A549 (cell line): ENCODE measurements around the gene CSMD2. TPM values are rescaled to one million over a fixed set of nuclear protein-coding genes. Genes with fewer than 3 reads are reported as not detected.

Source experiments
- ATAC-seq, 2 experiments: fragments of 200-7000 bp in 1 of 2; fragments of >200 bp in 1 of 2; cut with Nextera tagmentation in 1 of 2; cut with Tn5 transposase in 1 of 2; 3 replicates each; pipeline versions ENCODE4 v1.8.0 to v1.9.1; 2018 to 2020; ENCODE audit warnings: mild to moderate bottlenecking in 1 of 2, moderate library complexity in 1 of 2
- CTCF ChIA-PET: fragments of 300-600 bp; sonication (Branson Sonifier 250); formaldehyde crosslinking; extraction: SDS; loops from one replicate; lab custom pipeline; 2021; ENCODE audit warnings: antibody characterized with exemption, inconsistent platforms; lab: Yijun Ruan, JAX
- POLR2A ChIA-PET: fragments of 350-600 bp; formaldehyde crosslinking; extraction: SDS; loops from one replicate; lab custom pipeline; 2021; ENCODE audit warnings: antibody characterized with exemption, inconsistent platforms; lab: Yijun Ruan, JAX
- DNase-seq, 2 experiments: peaks; one replicate each; pipeline versions ENCODE4 v3.0.0 to v3.0.0-alpha.2; 2011 to 2016; ENCODE audit warnings: low read depth in 1 of 2, low spot score in 1 of 2
- FAIRE-seq: peaks from 2 replicates; lab custom pipeline; 2011; peaks lifted over from hg19 to GRCh38; lab: Jason Lieb, UNC
- H3K27ac ChIP-seq, 2 experiments: fragments of >200 bp; sonication (Bioruptor Twin); formaldehyde crosslinking; 3 replicates each; pipeline ENCODE4 v1.5.1; 2016 to 2017
- H3K4me1 ChIP-seq: fragments of >200 bp; sonication (Bioruptor Twin); formaldehyde crosslinking; 3 replicates; pipeline ENCODE4 v1.6.1; 2016
- H3K4me2 ChIP-seq: fragments of >200 bp; sonication (Bioruptor Twin); formaldehyde crosslinking; 3 replicates; pipeline ENCODE4 v1.6.1; 2016
- H3K4me3 ChIP-seq: fragments of >200 bp; sonication (Bioruptor Twin); formaldehyde crosslinking; 3 replicates; pipeline ENCODE4 v1.5.1; 2016
- H3K9me3 ChIP-seq: fragments of >200 bp; sonication (Bioruptor Twin); formaldehyde crosslinking; 3 replicates; pipeline ENCODE4 v1.6.1; 2016
- CHD2 ChIP-seq: fragments of 150-350 bp; IDR thresholded peaks from 2 replicates; pipeline ENCODE4 v1.6.1; 2014; ENCODE audit warnings: low read length; ENCODE audit not compliant: partially characterized antibody
- CHD4 ChIP-seq: fragments of 200-600 bp; sonication (generic); IDR thresholded peaks from 2 replicates; pipeline ENCODE4 v1.6.1; 2016; ENCODE audit warnings: antibody characterized with exemption, mild to moderate bottlenecking, borderline replicate concordance
- EHF ChIP-seq: fragments of 250-450 bp; sonication (Bioruptor Pico); IDR thresholded peaks from 2 replicates; pipeline ENCODE4 v1.5.0; 2020; ENCODE audit warnings: mild to moderate bottlenecking
- ESRRA ChIP-seq: fragments of 150-350 bp; IDR thresholded peaks from 2 replicates; pipeline ENCODE4 v1.6.1; 2014; ENCODE audit warnings: mild to moderate bottlenecking, low read length, borderline replicate concordance
- FOSB ChIP-seq: fragments of 250-450 bp; sonication (Bioruptor Pico); IDR thresholded peaks from 2 replicates; pipeline ENCODE4 v1.5.0; 2020; ENCODE audit warnings: mild to moderate bottlenecking, moderate library complexity
- FOXS1 ChIP-seq: fragments of 250-450 bp; sonication (Bioruptor Pico); IDR thresholded peaks from 2 replicates; pipeline ENCODE4 v1.5.0; 2020; ENCODE audit warnings: mild to moderate bottlenecking, moderate library complexity
- HOXA7 ChIP-seq: fragments of 250-450 bp; sonication (Bioruptor Pico); IDR thresholded peaks from 2 replicates; pipeline ENCODE4 v1.5.0; 2020; ENCODE audit warnings: mild to moderate bottlenecking, moderate library complexity
- HOXB13 ChIP-seq: fragments of 250-450 bp; sonication (Bioruptor Pico); IDR thresholded peaks from 2 replicates; pipeline ENCODE4 v1.5.0; 2020; ENCODE audit warnings: low read depth, mild to moderate bottlenecking, moderate library complexity
- JUNB ChIP-seq: fragments of >200 bp; sonication (Bioruptor Twin); formaldehyde crosslinking; IDR thresholded peaks from 2 replicates; pipeline ENCODE4 v1.6.1; 2016
- KDM1A ChIP-seq: fragments of 200-600 bp; sonication (generic); IDR thresholded peaks from 2 replicates; pipeline ENCODE4 v1.6.1; 2016; ENCODE audit warnings: low read depth, mild to moderate bottlenecking
- MAZ ChIP-seq: fragments of 150-350 bp; IDR thresholded peaks from 2 replicates; pipeline ENCODE4 v1.6.1; 2014; ENCODE audit warnings: antibody characterized with exemption, low read depth, low read length, borderline replicate concordance
- MYC ChIP-seq: IDR thresholded peaks from 2 replicates; pipeline ENCODE4 v1.6.1; 2012; ENCODE audit warnings: mild to moderate bottlenecking, inconsistent platforms, low read length, improper control_type of control experiment, borderline replicate concordance
- NR3C1 ChIP-seq: fragments of >200 bp; sonication (Bioruptor Twin); formaldehyde crosslinking; IDR thresholded peaks from 3 replicates; pipeline ENCODE4 v1.6.1; 2017
- POLR2A ChIP-seq: IDR thresholded peaks from 2 replicates; pipeline ENCODE4 v1.6.1; 2012; ENCODE audit warnings: mild to moderate bottlenecking, low read length
- RCOR1 ChIP-seq: fragments of 150-350 bp; IDR thresholded peaks from 2 replicates; pipeline ENCODE4 v1.6.1; 2014; ENCODE audit warnings: antibody characterized with exemption, low read length, low read depth
- RFX5 ChIP-seq: fragments of 450-650 bp; IDR thresholded peaks from 2 replicates; pipeline ENCODE4 v1.7.1; 2014; ENCODE audit warnings: antibody characterized with exemption, mild to moderate bottlenecking, moderate library complexity
- SREBF2 ChIP-seq: fragments of 450-650 bp; IDR thresholded peaks from 2 replicates; pipeline ENCODE4 v1.6.1; 2014; ENCODE audit warnings: mild to moderate bottlenecking, moderate library complexity
- ZC3H11A ChIP-seq: fragments of 450-650 bp; IDR thresholded peaks from 2 replicates; pipeline ENCODE4 v1.6.1; 2014; ENCODE audit warnings: antibody characterized with exemption, mild to moderate bottlenecking
- ZFP36 ChIP-seq: fragments of 450-650 bp; IDR thresholded peaks from 2 replicates; pipeline ENCODE4 v1.6.1; 2014; ENCODE audit warnings: borderline replicate concordance; ENCODE audit not compliant: partially characterized antibody
- ZNF302 ChIP-seq: fragments of 250-450 bp; sonication (Bioruptor Pico); IDR thresholded peaks from 2 replicates; pipeline ENCODE4 v1.9.0; 2021; ENCODE audit warnings: inconsistent platforms, mild to moderate bottlenecking, moderate library complexity
- ZSCAN20 ChIP-seq: fragments of 250-450 bp; sonication (Bioruptor Pico); IDR thresholded peaks from 2 replicates; pipeline ENCODE4 v1.8.0; 2022; ENCODE audit warnings: mild to moderate bottlenecking, moderate library complexity
- WGBS: methylation state at CpG from one replicate; pipeline ENCODE4 v1.1.6; 2017; ENCODE audit errors: missing lambda C conversion rate; 5-methylcytosine and 5-hydroxymethylcytosine counted together
- polyA plus RNA-seq, 4 experiments: library from polyadenylated mRNA; depleted of rRNA in 3 of 4; stranded (reverse); fragments of >200 nt; fragmentation: RNase III in 1 of 4; extraction: RNeasy Plus Mini Kit Qiagen cat#74134 plus additional on column Dnase treatment in 1 of 4; gene quantifications; 2 replicates in 3 of 4; 3 replicates in 1 of 4; pipeline ENCODE4 v1.2.3, GENCODE V29; 2011 to 2017
- TF ChIP-seq, protein P1 (sequence below): IDR thresholded peaks from 2 replicates; pipeline ENCODE4 v1.6.1; 2012
- TF ChIP-seq, protein P2 (sequence below): IDR thresholded peaks from 2 replicates; pipeline ENCODE4 v1.6.1; 2012
- TF ChIP-seq, protein P3 (sequence below): IDR thresholded peaks from 2 replicates; pipeline ENCODE4 v1.6.1; 2012; ENCODE audit warnings: low read depth, borderline replicate concordance

The CSMD2 gene
- polyA plus RNA-seq, 2 of the 4 experiments (the other 2 are of a cell fraction): not detected

DNA sequence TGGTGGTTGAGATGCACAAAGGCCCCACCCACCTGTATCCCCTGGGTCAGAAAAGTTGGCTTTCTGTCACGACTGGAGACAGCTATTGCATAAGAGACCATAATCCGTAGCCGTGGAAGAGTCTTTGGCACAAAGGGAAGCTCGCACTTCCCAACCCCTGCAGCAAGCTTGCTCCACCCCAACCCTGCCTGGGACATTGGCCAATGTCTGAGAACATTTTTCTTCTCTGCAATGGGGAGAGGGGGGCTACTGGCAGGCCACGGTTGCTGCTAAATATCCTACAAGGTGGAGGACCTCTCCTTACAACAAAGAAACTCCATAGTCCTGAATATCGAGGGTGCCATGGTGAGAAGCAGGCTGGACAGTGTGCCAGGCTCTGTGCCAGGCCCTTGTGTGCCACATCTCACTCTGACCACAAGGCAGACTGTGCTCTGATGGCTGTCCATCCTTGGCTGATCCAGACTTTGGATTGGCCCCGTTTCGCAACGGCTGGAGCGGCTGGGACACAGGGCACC, 104.1 kb downstream of the CSMD2 start (continued):
- TF ChIP-seq, protein P1, sequence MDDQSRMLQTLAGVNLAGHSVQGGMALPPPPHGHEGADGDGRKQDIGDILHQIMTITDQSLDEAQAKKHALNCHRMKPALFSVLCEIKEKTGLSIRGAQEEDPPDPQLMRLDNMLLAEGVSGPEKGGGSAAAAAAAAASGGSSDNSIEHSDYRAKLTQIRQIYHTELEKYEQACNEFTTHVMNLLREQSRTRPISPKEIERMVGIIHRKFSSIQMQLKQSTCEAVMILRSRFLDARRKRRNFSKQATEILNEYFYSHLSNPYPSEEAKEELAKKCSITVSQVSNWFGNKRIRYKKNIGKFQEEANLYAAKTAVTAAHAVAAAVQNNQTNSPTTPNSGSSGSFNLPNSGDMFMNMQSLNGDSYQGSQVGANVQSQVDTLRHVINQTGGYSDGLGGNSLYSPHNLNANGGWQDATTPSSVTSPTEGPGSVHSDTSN: no peak
- TF ChIP-seq CHD2 (no peak), ZSCAN20 (no peak), RCOR1 (no peak), ZC3H11A (no peak)
- TF ChIP-seq, protein P2, sequence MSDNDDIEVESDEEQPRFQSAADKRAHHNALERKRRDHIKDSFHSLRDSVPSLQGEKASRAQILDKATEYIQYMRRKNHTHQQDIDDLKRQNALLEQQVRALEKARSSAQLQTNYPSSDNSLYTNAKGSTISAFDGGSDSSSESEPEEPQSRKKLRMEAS: no peak

DNA sequence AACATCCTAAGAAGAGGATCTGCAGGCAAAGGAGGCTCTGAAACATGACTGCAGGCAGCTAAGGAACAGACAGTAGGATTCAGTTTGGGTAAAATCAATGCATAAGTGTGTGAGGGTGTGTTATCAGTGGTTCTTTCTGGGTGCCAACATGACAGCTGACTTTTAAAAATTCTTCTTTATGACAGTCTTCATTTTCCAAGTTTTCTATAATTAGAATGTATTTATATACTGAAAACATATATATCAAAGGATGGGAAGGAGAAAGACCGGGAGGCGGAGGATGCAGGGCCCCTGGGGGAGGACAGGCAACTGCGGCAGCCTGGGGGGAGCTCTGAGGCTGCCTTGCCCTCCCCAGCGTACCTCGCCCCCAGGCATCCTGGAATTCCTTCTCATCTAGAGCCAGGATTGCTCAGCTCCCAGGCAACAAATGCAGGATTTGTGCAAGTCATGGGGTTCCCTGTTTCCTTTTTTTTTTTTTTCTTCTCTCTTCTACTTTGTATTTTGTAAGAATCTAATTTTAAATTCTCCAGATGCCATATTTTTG, 104.8 kb downstream of the CSMD2 start:
- POLR2A ChIA-PET: no interaction called here
- CTCF ChIA-PET: no interaction called here

DNA sequence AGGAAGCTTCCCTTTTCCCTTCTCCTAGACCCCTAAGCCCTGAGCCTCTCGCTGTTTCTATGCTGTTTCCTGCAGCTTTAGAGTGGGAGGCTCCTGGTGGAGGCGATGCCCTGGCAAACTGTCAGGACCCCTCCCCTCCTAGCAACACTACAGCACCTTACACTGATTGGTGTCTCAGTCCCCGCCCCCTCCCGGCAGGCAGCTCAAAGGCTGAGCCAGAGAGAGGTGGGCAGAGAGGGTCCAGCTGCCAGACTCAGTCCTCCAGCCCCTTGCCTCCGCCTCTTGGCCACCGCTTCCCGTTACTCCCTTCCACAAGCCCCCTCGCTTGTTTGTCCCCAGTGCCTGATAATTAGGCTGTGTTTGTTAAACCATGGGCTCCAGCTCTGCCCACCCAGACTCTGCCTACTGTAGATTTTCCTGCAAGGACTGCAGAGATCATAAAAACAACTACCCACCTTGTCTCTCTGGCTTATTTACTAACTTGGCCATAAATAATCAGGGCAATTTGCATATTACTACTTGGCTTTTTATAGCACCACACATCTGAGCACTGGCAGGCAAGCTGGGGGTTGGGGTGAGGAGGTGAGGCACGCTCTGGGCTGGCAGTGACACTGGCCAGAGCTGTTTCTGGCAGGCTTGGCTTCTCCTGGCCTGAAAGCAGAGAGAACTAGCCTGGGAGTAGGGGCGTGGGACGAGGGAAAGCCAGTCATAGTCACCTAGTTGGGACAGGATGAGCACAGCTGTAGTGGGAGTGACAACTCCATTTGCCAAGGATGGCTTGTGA, 107.5 kb downstream of the CSMD2 start:
- POLR2A ChIA-PET: no interaction called here
- Histone ChIP-seq H3K27ac (no peak overlapping the region), H3K4me1 (no peaks in the 10 kb centered on the region), H3K9me3 (no peaks in the 10 kb centered on the region), H3K4me2 (no peak overlapping the region), H3K4me3 (no peak overlapping the region)
- no peak for TF ChIP-seq ESRRA
- FAIRE-seq: no peak
- WGBS: 0% methylated on average over 9 of the region's 11 CpGs
- DNase-seq: no peak
- ATAC-seq: no peak
- CTCF ChIA-PET: no interaction called here

More for the DNA sequence above, 104.8 kb downstream of the CSMD2 start:
- Histone ChIP-seq H3K27ac (no peak overlapping the region), H3K4me2 (no peak overlapping the region), H3K4me3 (no peak overlapping the region), H3K4me1 (no peaks in the 10 kb centered on the region), H3K9me3 (no peaks in the 10 kb centered on the region)
- 20% methylated on average over 5 of the region's 5 CpGs for WGBS
- FAIRE-seq: no peak
- no peak for DNase-seq
- no peak for ATAC-seq
- TF ChIP-seq SREBF2: no peak
- TF ChIP-seq ZSCAN20: no peak
- no peak for TF ChIP-seq MYC
- TF ChIP-seq, protein P3, sequence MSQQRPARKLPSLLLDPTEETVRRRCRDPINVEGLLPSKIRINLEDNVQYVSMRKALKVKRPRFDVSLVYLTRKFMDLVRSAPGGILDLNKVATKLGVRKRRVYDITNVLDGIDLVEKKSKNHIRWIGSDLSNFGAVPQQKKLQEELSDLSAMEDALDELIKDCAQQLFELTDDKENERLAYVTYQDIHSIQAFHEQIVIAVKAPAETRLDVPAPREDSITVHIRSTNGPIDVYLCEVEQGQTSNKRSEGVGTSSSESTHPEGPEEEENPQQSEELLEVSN: no peak
- TF ChIP-seq HOXA7 (CRISPR knock-in tag): no peak
- no peak for TF ChIP-seq HOXB13
- TF ChIP-seq MAZ: no peak
- no peak for TF ChIP-seq ZFP36
- TF ChIP-seq ZNF302 (CRISPR knock-in tag): no peak
- no peak for TF ChIP-seq FOSB (CRISPR knock-in tag)
- no peak for TF ChIP-seq KDM1A
- TF ChIP-seq RFX5: no peak
- TF ChIP-seq ZC3H11A: no peak
- no peak for TF ChIP-seq FOXS1 (CRISPR knock-in tag)
- no peak for TF ChIP-seq JUNB
- no peak for TF ChIP-seq POLR2A
- no peak for TF ChIP-seq EHF (CRISPR knock-in tag)
- no peak for TF ChIP-seq NR3C1
- no peak for TF ChIP-seq CHD4
- no peak for TF ChIP-seq CHD2
